KMS-11 (cell line): ENCODE data around the gene GCA.

ENCODE experiments used
- H2AFZ ChIP-seq: fragments of 200-600 bp; sonication (generic); 2 replicates; pipeline ENCODE4 v1.6.1; 2016; ENCODE audit warnings: antibody characterized with exemption, mixed run types, low read depth
- H3K27ac ChIP-seq: fragments of 200-600 bp; sonication (generic); 2 replicates; pipeline ENCODE4 v1.6.1; 2016; ENCODE audit warnings: mild to moderate bottlenecking, mixed run types
- H3K27me3 ChIP-seq: fragments of 200-600 bp; sonication (generic); 2 replicates; pipeline ENCODE4 v1.6.1; 2017; ENCODE audit warnings: mild to moderate bottlenecking, low read depth, mixed run types, moderate library complexity; ENCODE audit not compliant: insufficient read depth
- H3K36me3 ChIP-seq: fragments of 200-600 bp; sonication (generic); 2 replicates; pipeline ENCODE4 v1.6.1; 2017; ENCODE audit warnings: mild to moderate bottlenecking, mixed run types; ENCODE audit not compliant: insufficient read depth
- H3K4me1 ChIP-seq: fragments of 200-600 bp; sonication (generic); 2 replicates; pipeline ENCODE4 v1.6.1; 2016; ENCODE audit warnings: mild to moderate bottlenecking, low read depth, mixed run types; ENCODE audit not compliant: poor library complexity, severe bottlenecking
- H3K4me2 ChIP-seq: fragments of 200-600 bp; sonication (generic); 2 replicates; pipeline ENCODE4 v1.7.0; 2016; ENCODE audit warnings: mild to moderate bottlenecking, mixed run types
- H3K4me3 ChIP-seq: fragments of 200-600 bp; sonication (generic); IDR thresholded peaks from 2 replicates; pipeline ENCODE4 v1.6.1; 2017; ENCODE audit warnings: low read depth, low read length, mixed read lengths; ENCODE audit not compliant: insufficient read depth
- H3K79me2 ChIP-seq: fragments of 200-600 bp; sonication (generic); 2 replicates; pipeline ENCODE4 v1.6.1; 2016; ENCODE audit warnings: low read depth, mixed run types; ENCODE audit not compliant: insufficient read depth
- H3K9ac ChIP-seq: fragments of 200-600 bp; sonication (generic); 2 replicates; pipeline ENCODE4 v1.6.1; 2016; ENCODE audit warnings: mild to moderate bottlenecking, mixed run types
- H4K20me1 ChIP-seq: fragments of 200-600 bp; sonication (generic); 2 replicates; pipeline ENCODE4 v1.6.1; 2016; ENCODE audit warnings: mild to moderate bottlenecking, mixed run types; ENCODE audit not compliant: insufficient read depth
- CTCF ChIP-seq: fragments of 200-600 bp; sonication (generic); conservative IDR thresholded peaks from 2 replicates; pipeline ENCODE4 v1.6.1; 2017; ENCODE audit warnings: low read depth, mild to moderate bottlenecking, antibody characterized with exemption, low read length, moderate library complexity, mixed read lengths

GCA gene

GRCh38 chr2:162317058-162317742 lies 26.7 kb upstream of the GCA start:
- H3K4me1 ChIP-seq: peaks cover 47% of the 10 kb centered on the region
- H3K27ac ChIP-seq: peak overlapping the region; percentile 96
- H2AFZ ChIP-seq: peak overlapping the region; percentile 60
- H3K9ac ChIP-seq: peak overlapping the region; percentile 94
- no peaks in the 10 kb centered on the region for H4K20me1 ChIP-seq
- no peak overlapping the region for H3K4me3 ChIP-seq
- H3K4me2 ChIP-seq: peak overlapping the region; percentile 45
- no peaks in the 10 kb centered on the region for H3K27me3 ChIP-seq
- no peak for TF ChIP-seq CTCF
- H3K79me2 ChIP-seq: peaks cover 47% of the 10 kb centered on the region; the same call in 1 of the 2 replicates
- H3K36me3 ChIP-seq: no peaks in the 10 kb centered on the region

GRCh38 chr2:162317861-162318327 lies 26.0 kb upstream of the GCA start:
- H3K4me1 ChIP-seq: peaks cover 46% of the 10 kb centered on the region
- peak overlapping the region; percentile 60 for H2AFZ ChIP-seq
- peak overlapping the region; percentile 45 for H3K4me2 ChIP-seq
- H4K20me1 ChIP-seq: no peaks in the 10 kb centered on the region
- H3K9ac ChIP-seq: peak overlapping the region; percentile 94
- peaks cover 42% of the 10 kb centered on the region; the same call in 1 of the 2 replicates for H3K79me2 ChIP-seq
- no peaks in the 10 kb centered on the region for H3K27me3 ChIP-seq
- no peak for TF ChIP-seq CTCF
- no peaks in the 10 kb centered on the region for H3K36me3 ChIP-seq
- no peak overlapping the region for H3K4me3 ChIP-seq
- H3K27ac ChIP-seq: peak overlapping the region; percentile 96

GRCh38 chr2:162318328-162319180 lies 25.4 kb upstream of the GCA start, which contains the start of gene IFIH1:
Gene IFIH1, minus strand, starts transcription at chr2:162318684. Its CDS starts 377 bp downstream, at chr2:162318307.
- peak within 1 kb of the TSS; percentile 94 for H3K9ac ChIP-seq
- peak; percentile 43; the same call in 1 of the 2 replicates for TF ChIP-seq CTCF
- peaks cover 41% of the 10 kb centered on the region; the same call in 1 of the 2 replicates for H3K79me2 ChIP-seq
- peak within 1 kb of the TSS; percentile 21 for H3K4me3 ChIP-seq
- no peaks in the 10 kb centered on the region for H4K20me1 ChIP-seq
- no peaks in the 10 kb centered on the region for H3K27me3 ChIP-seq
- no peaks in the 10 kb centered on the region for H3K36me3 ChIP-seq
- H3K27ac ChIP-seq: peak within 1 kb of the TSS; percentile 96
- peak within 1 kb of the TSS; percentile 45 for H3K4me2 ChIP-seq
- H3K4me1 ChIP-seq: peaks cover 46% of the 10 kb centered on the region
- H2AFZ ChIP-seq: peak within 1 kb of the TSS; percentile 60

GRCh38 chr2:162320864-162321517 lies 22.9 kb upstream of the GCA start:
- H3K9ac ChIP-seq: no peak overlapping the region
- no peaks in the 10 kb centered on the region for H3K36me3 ChIP-seq
- H4K20me1 ChIP-seq: no peaks in the 10 kb centered on the region
- H3K4me2 ChIP-seq: no peak overlapping the region
- H3K79me2 ChIP-seq: peaks cover 29% of the 10 kb centered on the region; the same call in 1 of the 2 replicates
- no peak overlapping the region for H3K4me3 ChIP-seq
- H3K27ac ChIP-seq: peak overlapping the region; percentile 96; the same call in 1 of the 2 replicates
- no peak overlapping the region for H2AFZ ChIP-seq
- H3K27me3 ChIP-seq: no peaks in the 10 kb centered on the region
- peaks cover 34% of the 10 kb centered on the region for H3K4me1 ChIP-seq
- no peak for TF ChIP-seq CTCF
